Measurements from ENCODE around the gene MAP3K21. TPM values are rescaled to one million over a fixed set of nuclear protein-coding genes. Genes with fewer than 3 reads are reported as not detected.

Gene MAP3K21
- polyA plus RNA-seq, 3 donors: 0.22 to 8.3 (median 0.85) TPM

- 78 to 90% (median 80%) methylated on average over 15 of the region's 15 CpGs for WGBS, 3 donors
These were observed 68.5 kb downstream of the MAP3K21 start for GRCh38 chr1:233395863-233396646.

GRCh38 chr1:233406339-233406960, 78.9 kb downstream of the MAP3K21 start:
- WGBS, 3 donors: 72 to 79% (median 72%) methylated on average over 4 of the region's 4 CpGs
- H3K27ac ChIP-seq (ENCODE audit: low read depth, low read length): no peak overlapping the region

More at GRCh38 chr1:233395863-233396646, 68.5 kb downstream of the MAP3K21 start:
- no peak overlapping the region for H3K27ac ChIP-seq (ENCODE audit: low read depth, low read length)

DNA sequence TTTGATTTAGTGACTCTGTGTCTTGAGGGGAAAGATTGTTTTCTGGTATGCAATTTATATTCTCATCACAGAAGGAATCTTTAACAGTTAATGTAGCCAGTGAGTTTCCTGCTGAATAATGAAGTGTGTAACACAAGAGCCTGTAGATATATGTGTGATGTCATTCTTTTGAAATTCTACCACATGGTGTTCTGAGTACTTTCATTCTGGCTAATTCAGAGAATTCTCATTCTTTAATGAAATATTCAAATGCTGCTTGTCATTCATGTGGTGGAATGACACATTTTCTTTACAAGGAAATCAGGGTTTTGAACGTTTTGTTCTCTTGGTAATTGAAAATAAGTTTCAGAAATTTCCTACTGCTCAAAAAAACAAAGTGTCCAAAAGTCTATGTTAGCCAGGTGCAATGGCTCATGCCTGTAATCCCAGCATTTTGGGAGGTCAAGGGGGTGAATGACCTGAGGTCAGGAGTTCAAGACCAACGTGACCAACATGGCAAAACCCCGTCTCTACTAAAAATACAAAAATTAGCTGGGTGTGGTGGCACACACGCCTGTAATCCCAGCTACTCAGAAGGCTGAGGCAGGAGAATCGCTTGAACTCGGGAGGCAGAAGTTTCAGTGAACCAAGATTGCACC, 79.6 kb downstream of the MAP3K21 start:
- H3K27ac ChIP-seq (ENCODE audit: low read depth, low read length): no peak overlapping the region
- WGBS, 3 donors: 71 to 78% (median 78%) methylated on average over 6 of the region's 6 CpGs

DNA sequence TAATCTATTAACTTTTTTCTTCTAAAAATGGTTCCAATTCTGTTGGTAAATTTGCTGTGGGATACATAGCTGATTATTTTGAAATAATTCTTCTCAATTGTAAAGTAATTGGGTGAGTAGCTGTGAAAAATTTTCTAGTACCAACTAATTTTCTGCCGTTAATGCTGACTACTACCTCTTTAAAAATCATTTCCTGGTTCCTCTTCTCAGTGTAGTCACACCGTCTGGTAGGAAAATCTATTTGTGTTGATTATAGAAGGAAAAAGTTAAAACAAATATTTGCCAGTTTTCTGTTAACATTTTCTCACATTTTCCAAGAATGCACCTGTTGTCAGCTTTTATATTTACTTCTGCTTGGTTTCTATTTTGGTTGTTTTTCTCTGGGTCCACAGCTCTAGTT, 82.0 kb downstream of the MAP3K21 start:
- WGBS, 3 donors: 9 to 35% (median 28%) methylated on average over 2 of the region's 2 CpGs
- H3K27ac ChIP-seq (ENCODE audit: low read depth, low read length): no peak overlapping the region

GRCh38 chr1:233410906-233411305, 83.4 kb downstream of the MAP3K21 start:
- 69 to 77% (median 72%) methylated on average over 5 of the region's 5 CpGs for WGBS, 3 donors
- no peak overlapping the region for H3K27ac ChIP-seq (ENCODE audit: low read depth, low read length)

DNA sequence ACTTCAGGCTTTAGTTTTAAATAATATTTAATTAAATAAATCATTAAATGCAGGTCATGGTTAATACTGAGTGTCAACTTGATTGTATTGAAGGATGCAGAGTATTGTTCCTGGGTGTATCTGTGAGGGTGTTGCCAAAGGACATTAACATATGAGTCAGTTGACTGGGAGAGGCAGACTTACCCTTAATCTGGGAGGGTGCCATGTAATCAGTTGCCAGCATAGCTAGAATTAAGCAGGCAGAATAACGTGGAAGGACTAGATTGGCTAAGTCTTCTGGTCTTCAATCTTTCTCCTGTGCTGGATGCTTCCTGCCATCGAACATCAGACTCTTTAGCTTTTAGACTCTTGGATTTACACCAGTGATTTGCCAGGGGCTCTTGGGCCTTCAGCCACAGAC, 85.3 kb downstream of the MAP3K21 start:
- 70 to 83% (median 73%) methylated on average over 2 of the region's 2 CpGs for WGBS, 3 donors
- no peak overlapping the region for H3K27ac ChIP-seq (ENCODE audit: low read depth, low read length)

GRCh38 chr1:233421293-233421692, 93.8 kb downstream of the MAP3K21 start:
- H3K27ac ChIP-seq (ENCODE audit: low read depth, low read length): no peak overlapping the region

- H3K27ac ChIP-seq (ENCODE audit: low read depth, low read length): no peak overlapping the region
- 66 to 78% (median 71%) methylated on average over 2 of the region's 2 CpGs for WGBS, 3 donors
These were observed 97.3 kb downstream of the MAP3K21 start for GRCh38 chr1:233424779-233425178.

GRCh38 chr1:233427907-233428306, 100.4 kb downstream of the MAP3K21 start:
- WGBS, 3 donors: 77 to 81% (median 80%) methylated on average over 1 of the region's 1 CpG

DNA sequence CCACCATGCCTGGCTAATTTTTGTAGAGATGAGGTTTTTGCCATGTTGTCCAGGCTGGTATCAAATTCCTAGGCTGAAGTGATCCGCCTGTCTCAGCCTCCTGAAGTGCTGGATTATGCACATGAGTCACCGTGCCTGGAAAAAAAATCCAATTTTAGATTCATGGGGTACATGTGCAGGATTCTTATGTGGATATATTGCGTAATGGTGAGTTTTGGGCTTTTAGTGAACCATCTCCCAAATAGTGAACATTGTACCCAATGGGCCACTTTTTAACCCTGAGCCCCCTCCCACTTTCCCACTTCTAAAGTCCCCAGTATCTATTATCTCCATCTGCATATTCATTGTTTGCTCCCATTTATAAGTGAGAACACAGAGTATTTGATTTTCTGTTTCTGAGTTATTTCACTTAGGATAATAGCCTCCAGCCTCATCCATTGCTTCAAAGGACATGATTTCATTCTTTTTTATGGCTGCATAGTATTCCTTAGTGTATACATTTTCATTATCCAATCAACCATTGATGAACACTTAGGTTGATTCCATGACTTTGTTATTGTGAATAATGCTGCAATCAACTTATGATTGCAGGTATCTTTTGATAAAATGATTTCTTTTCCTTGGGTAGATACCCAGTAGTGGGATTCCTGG, 104.4 kb downstream of the MAP3K21 start:
- 88 to 93% (median 92%) methylated on average over 3 of the region's 3 CpGs for WGBS, 3 donors
- no peak overlapping the region for H3K27ac ChIP-seq (ENCODE audit: low read depth, low read length)

More at GRCh38 chr1:233427907-233428306, 100.4 kb downstream of the MAP3K21 start:
- no peak overlapping the region for H3K27ac ChIP-seq (ENCODE audit: low read depth, low read length)

DNA sequence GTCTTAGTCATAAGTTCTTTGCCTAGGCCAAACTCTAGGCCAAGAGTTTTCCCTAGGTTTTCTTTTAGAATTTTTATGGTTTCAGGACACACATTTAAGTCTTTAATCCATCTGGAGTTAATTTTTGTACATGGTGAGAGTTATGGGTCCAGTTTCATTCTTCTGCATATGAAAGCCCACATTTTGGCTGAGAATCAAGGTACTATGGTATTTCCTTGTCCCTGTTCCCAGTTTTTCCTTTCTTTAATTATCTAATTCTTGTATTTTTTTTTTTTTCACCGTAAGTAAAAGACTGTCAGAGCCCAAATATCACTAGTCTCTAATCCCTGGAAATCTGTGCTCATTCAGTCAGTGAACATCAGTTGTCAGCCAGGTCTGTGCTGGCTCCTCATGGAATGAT, 105.4 kb downstream of the MAP3K21 start:
- WGBS, 3 donors: 25 to 36% (median 33%) methylated on average over 1 of the region's 1 CpG
- no peak overlapping the region for H3K27ac ChIP-seq (ENCODE audit: low read depth, low read length)

DNA sequence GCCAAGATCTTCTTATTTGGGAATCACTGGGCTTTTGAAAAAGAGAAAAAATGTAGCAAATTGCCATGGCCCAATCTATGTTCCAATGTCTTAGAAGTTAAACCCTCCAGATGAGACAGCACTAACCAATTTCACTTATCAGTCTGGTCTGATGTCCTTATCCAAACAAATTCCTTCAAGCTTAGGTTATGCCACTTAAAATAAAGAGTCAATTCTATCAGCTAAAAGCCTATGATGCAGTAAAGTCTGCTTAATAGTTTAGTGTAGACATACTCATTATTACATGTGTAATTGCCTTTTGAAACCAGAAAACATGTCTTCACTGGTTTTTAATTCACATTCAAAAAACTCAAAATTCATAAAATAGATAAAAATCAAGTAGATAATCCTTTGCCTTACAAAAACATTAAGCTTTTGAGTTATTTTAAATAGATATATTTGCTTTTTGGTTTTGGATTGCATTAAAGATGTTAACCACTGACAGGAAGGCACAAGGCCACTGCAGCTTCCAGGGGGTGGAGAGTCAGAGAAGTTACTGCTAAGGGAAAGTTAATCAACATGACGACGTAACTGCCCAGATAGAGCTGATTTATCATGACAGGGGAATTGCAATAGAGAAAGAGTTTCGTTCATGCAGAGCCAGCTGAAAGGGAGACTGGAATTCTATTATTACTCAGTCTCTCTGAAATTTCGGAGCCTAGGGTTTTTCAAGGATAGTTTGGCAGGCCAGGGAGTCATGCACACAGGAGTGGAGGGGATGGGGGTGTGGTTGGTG, 106.1 kb downstream of the MAP3K21 start:
- WGBS, 3 donors: 42 to 70% (median 49%) methylated on average over 4 of the region's 4 CpGs
- no peak overlapping the region for H3K27ac ChIP-seq (ENCODE audit: low read depth, low read length)

Other genes starting within 250 kb of the MAP3K21 start
- gene PCNX2, start 32.0 kb upstream of the MAP3K21 start, polyA plus RNA-seq: 1 to 10 TPM; 1.6 to 2.1 (median 1.8) TPM

Data from adipose tissue (tissue), 3 donors.